K562 (cell line): Measurements from ENCODE around the gene TMEM200A.

Experiments
- AFF1 ChIP-seq, 2 experiments: fragments of 450-650 bp; IDR thresholded peaks; 2 replicates each; pipeline ENCODE4 v1.6.1; 2018; ENCODE audit warnings: mild to moderate bottlenecking in 2 of 2, low read depth in 1 of 2; ENCODE audit not compliant: partially characterized antibody in 2 of 2
- CTCF ChIP-seq, 3 experiments: IDR thresholded peaks in 2 of 3; conservative IDR thresholded peaks in 1 of 3; 2 replicates each; pipeline ENCODE4 v1.5.1; 2011 to 2012; ENCODE audit warnings: low read length in 3 of 3, mild to moderate bottlenecking in 3 of 3, control low read depth in 2 of 3, improper control_type of control experiment in 1 of 3, inconsistent platforms in 1 of 3, low read depth in 1 of 3, mixed read lengths in 1 of 3, moderate library complexity in 1 of 3; ENCODE audit not compliant: insufficient read depth in 2 of 3
- EP300 ChIP-seq: IDR thresholded peaks from 2 replicates; pipeline ENCODE4 v1.6.1; 2012; ENCODE audit warnings: low read length, improper control_type of control experiment
- KDM4B ChIP-seq, 2 experiments: fragments of 450-650 bp in 1 of 2; sonication (generic) in 1 of 2; IDR thresholded peaks; 2 replicates each; pipeline ENCODE4 v1.6.1; 2016 to 2017; ENCODE audit warnings: borderline replicate concordance in 2 of 2, antibody characterized with exemption in 1 of 2, low read depth in 1 of 2, mild to moderate bottlenecking in 1 of 2
- MNT ChIP-seq, 2 experiments: fragments of 450-650 bp; conservative IDR thresholded peaks; 2 replicates each; pipeline ENCODE4 v1.6.1; 2017; ENCODE audit warnings: mild to moderate bottlenecking in 2 of 2, moderate library complexity in 2 of 2
- POLR2A ChIP-seq: fragments of 450-650 bp; conservative IDR thresholded peaks from 2 replicates; pipeline ENCODE4 v1.6.1; 2016
- POLR3A ChIP-seq: IDR thresholded peaks from 2 replicates; pipeline ENCODE4 v1.6.1; 2011; ENCODE audit warnings: borderline replicate concordance, mild to moderate bottlenecking, moderate library complexity; ENCODE audit not compliant: insufficient read length, insufficient read depth; ENCODE audit errors: extremely low read depth
- SETDB1 ChIP-seq: IDR thresholded peaks from one replicate; pipeline ENCODE4 v1.6.1; 2012; ENCODE audit warnings: low read length, control low read depth, inconsistent platforms
- SREBF1 ChIP-seq: fragments of 150-350 bp; IDR thresholded peaks from 2 replicates; pipeline ENCODE4 v1.6.1; 2014; ENCODE audit warnings: antibody characterized with exemption, low read depth, low read length, borderline replicate concordance
- ZBTB2 ChIP-seq: fragments of 450-650 bp; IDR thresholded peaks from 2 replicates; pipeline ENCODE4 v1.6.1; 2016; ENCODE audit warnings: antibody characterized with exemption
- ZBTB26 ChIP-seq: fragments of 450-650 bp; formaldehyde crosslinking; IDR thresholded peaks from 2 replicates; pipeline ENCODE4 v1.4.0; 2022; ENCODE audit warnings: missing genetic modification characterization
- ZFPM2 ChIP-seq: fragments of 250-450 bp; sonication (Bioruptor Pico); IDR thresholded peaks from 2 replicates; pipeline ENCODE4 v1.5.1; 2022; ENCODE audit warnings: mild to moderate bottlenecking
- ZNF609 ChIP-seq: sonication (generic); formaldehyde crosslinking; IDR thresholded peaks from 2 replicates; pipeline ENCODE4 v1.8.1; 2023; ENCODE audit warnings: missing genetic modification reagents, mild to moderate bottlenecking, borderline replicate concordance

GRCh38 chr6:130432838-130433237, 67.0 kb downstream of the TMEM200A start:
- no peak for TF ChIP-seq CTCF (IDR thresholded peaks at IDR 0.05 in 2 of 3, conservative IDR thresholded peaks at IDR 0.05 in 1 of 3; ENCODE audit: insufficient read depth in 2 of 3, low read depth in 1 of 3, low read length in 3 of 3)
- no peak for TF ChIP-seq SETDB1
- no peak for TF ChIP-seq POLR2A
- TF ChIP-seq ZFPM2 (CRISPR knock-in tag) = no peak
- TF ChIP-seq ZNF609 = no peak
- TF ChIP-seq AFF1 (IDR thresholded peaks at IDR 0.05; ENCODE audit: low read depth in 1 of 2, partially characterized antibody in 2 of 2) = no peak
- TF ChIP-seq KDM4B (IDR thresholded peaks at IDR 0.05; ENCODE audit: borderline replicate concordance in 2 of 2, low read depth in 1 of 2) = no peak
- TF ChIP-seq MNT (conservative IDR thresholded peaks at IDR 0.05) = no peak
- TF ChIP-seq EP300 = no peak
- TF ChIP-seq ZBTB2 = no peak
- no peak for TF ChIP-seq ZBTB26 (CRISPR knock-in tag)
- no peak for TF ChIP-seq SREBF1
- no peak for TF ChIP-seq POLR3A
